GM18873 (cell line): ENCODE data around the gene MIPEP.

Source experiments
- ATAC-seq: cut with Tn5 transposase; IDR thresholded peaks from one replicate; pipeline ENCODE4 v1.9.1; 2021; ENCODE audit warnings: mild to moderate bottlenecking, moderate library complexity, moderate number of reproducible peaks; ENCODE audit not compliant: unreplicated experiment, low FRiP score

Gene MIPEP

DNA sequence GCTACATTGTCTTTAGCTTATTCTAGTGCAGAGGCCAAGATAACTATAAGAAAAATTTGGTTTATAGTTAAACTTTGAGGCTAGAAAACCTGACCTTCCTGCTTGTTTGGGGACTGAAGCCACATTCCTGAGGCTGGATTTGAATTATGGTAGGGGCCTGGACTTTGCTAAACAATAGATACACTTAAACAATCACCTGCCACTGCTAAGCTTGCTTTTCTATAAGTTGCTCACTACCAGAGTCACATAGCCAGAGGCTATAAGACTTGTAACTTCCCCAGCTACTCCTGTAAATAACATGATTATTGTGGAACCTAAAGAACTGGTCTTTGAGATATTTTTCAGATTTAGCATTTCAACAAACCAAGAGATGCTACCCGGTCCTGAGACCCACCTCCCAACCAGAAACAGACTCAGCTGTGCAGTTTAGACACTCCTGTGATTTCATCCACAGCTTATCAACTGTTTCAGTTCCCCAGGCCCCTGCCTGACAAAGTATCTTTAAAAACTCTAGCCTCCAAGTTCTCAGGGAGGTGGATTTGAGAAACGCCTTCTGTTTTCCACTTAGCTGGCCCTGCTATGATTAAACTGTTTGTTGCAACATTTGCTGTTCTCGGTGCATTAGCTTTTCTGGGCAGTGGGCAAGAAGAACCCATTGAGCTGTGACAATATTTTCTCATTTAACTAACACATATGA lies 77.7 kb downstream of the MIPEP start:
- ATAC-seq = no peak

- no peak for ATAC-seq
Measured at GRCh38 chr13:23810685-23811240, 78.4 kb downstream of the MIPEP start.

DNA sequence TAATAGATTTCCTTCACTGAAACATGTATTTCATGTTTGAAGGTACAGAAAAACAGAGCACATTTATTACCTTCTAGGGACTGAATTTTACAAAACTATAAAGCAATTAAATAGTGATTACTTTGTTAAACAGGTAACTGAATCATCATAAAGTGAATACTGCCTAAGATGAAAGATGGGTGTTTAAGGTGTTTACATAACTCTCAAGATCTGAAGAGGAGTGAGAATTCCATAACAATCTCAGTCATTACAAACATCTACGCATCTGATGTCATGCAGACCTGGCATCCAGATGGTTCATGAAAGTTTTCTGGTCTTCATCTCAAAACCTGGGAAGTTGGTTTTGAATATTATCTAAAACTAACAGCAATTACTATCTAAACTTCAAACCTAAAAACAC lies 80.4 kb downstream of the MIPEP start:
- ATAC-seq = no peak

GRCh38 chr13:23806874-23807526 lies 82.2 kb downstream of the MIPEP start:
- ATAC-seq = peak; percentile 21

DNA sequence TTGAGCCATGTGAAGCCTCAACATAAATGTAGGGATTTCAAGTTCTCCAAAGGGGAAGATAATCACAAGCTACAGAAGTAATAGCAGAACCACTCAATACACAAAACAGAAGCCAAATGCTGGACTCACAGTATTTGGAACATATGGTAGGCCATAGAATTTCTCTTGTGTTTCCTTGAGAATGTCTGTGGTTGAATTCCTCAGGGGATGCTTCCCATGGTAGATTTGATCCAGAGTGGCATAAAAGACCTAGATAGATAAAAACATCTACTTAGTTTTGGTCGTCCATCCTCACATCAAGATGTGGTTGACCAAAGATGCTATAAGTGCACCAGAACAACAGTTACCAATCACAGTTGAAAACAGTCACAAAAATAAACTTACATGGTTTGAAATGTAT lies 83.4 kb downstream of the MIPEP start:
- ATAC-seq = no peak

DNA sequence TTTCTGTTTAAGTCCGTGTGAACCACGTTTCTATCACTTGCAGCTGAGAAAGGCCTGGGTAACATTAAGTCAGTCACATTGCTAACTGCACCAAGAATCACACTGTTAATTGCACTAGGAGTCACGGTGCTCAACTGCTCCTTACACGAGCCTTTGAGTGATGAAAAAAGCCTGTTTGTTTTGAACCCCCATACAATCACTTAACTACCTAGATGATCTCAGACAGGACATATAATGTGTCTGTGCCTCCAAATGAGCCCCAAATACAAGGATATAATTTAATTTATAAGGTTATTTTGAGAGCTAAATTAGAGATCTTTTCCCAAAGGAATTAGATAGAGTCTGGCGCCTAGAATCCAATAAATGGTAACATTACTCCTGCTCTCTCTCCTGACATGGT lies 84.1 kb downstream of the MIPEP start:
- no peak for ATAC-seq

DNA sequence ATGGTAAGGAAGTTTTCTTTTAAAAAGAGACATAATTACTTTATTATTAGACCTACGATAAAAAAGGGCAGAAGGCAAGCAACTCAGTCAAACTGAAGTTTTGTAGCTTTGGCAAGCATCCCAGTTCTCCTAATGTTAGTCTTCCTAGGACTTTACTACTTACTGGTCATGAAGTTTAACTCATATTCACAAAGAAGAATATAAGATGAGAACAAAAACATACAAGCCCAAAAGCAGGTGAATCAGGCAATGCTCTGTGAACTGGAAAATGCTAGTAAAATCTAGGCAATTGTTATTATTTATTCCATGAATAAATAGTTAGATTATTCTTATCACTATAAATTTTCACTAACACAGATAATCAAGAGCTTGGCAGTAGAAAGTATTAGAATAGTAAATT lies 85.0 kb downstream of the MIPEP start:
- ATAC-seq = no peak

DNA sequence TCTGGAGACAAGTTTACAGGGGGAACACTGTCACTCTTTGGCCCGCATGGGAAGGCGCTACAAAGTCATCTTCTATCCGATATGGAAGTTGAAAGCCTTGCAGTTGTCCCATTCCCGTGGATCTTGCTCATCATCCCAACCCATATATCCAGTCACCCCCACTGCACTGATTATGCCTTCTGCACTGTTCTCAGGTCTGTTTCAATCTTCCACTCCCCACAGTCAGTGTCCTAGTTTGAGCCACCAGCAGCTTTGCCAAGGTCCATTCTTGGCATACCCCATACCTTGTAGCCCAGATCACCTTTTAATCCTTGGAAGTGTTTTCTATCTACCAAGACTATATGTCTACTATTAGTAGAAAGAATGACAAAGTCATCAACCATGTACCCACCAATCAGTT lies 88.1 kb downstream of the MIPEP start:
- no peak for ATAC-seq

GRCh38 chr13:23799945-23800344 lies 89.3 kb downstream of the MIPEP start:
- peak; percentile 78 for ATAC-seq

GRCh38 chr13:23797276-23797903 lies 91.8 kb downstream of the MIPEP start:
- no peak for ATAC-seq

GRCh38 chr13:23796551-23796950 lies 92.6 kb downstream of the MIPEP start:
- ATAC-seq = no peak

DNA sequence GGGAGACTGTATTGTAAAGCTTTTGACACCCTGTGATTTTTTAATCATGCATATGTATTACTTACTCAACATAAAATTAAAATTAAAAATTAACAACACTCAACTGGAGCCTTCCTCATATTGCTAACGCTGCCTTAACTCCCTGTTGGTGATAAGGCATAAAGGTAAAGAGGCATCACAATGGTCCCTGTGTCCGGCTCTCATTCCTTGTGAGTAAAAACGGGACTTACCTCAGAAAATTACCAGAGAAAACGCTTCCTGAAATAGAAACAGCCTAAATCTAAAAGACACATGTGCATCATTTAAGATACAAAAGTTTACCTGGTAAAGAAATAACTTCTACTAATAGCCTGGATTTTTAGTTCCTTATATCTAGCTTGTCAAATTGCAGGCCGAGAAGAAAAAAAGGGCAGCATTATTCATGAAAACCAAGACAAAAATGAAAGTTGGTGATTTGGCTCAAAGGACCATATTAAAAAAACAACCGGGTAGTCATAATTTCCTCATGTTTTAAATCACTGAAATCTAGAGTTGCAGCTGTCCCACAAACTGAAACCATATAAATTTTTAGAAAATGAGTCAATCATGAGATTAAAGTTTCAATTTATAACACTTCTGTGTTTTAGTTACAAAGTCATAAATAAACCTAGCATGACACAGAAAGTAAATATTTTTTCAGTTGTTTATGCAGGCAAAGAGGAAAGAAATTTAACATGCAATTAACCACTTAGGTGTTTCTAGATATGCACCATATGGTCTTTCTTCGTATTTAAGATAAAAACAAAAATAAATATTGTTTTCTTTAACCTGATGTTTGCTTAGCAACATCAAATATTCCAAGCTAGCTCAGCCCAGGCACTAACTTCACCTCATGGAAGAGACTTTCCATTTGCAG lies 94.7 kb downstream of the MIPEP start:
- peak; percentile 42 for ATAC-seq

GRCh38 chr13:23793711-23794110 lies 95.5 kb downstream of the MIPEP start:
- ATAC-seq = no peak

GRCh38 chr13:23792680-23793079 lies 96.5 kb downstream of the MIPEP start:
- ATAC-seq = no peak

- no peak for ATAC-seq
Measured at GRCh38 chr13:23790577-23791170, 98.5 kb downstream of the MIPEP start.

- no peak for ATAC-seq
Measured at GRCh38 chr13:23789576-23790346, 99.4 kb downstream of the MIPEP start.

- ATAC-seq = no peak
Measured at GRCh38 chr13:23788459-23788858, 100.7 kb downstream of the MIPEP start.

DNA sequence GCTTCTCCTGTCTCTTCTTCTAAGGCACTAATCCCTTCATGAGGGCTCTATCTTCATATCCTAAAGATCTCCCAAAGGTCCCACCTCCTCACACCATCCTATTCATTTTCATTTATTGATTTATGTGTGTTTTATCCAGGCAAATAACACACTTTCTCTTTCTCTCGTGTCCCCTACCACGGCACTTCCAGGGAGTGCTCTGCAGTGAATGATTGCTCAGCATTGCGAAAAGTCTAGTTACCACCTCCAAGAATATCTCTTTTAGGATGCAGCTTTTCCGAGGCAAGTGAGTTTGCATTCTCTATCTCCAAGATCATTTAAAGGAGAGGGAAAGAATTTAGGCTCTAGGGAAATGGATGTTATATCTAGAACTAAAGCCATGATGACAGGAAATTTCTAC lies 101.7 kb downstream of the MIPEP start:
- ATAC-seq = no peak

DNA sequence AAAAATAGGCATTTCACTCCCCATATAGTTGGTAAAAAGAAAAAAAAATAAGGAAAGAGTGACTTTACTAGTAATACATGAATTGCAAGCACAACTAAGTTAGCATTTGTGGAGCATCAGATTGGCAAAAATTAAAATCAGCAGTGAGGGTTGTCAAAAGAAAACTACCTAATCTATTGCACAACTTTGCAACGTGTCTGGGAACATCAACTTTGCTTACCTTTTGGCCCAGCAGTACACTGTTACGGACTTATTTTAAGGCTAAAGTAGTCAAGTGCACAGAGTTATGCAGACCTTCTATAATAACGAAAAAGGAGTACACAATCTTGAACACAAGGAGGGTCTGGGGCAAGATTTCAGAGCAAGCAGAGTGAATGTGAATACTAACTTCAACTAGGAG lies 102.6 kb downstream of the MIPEP start:
- ATAC-seq = no peak
